Measurements from ENCODE around the gene PTGDR2. TPM values are rescaled to one million over a fixed set of nuclear protein-coding genes. Genes with fewer than 3 reads are reported as not detected.
A peak's percentile ranks its signal among the peaks of the same experiment; 100 is the strongest.

Gene PTGDR2
- total and polyA plus RNA-seq, 9 of the 15 experiments (the other 6 are each of a cell fraction or from before 2014, with no cell fraction given) = 0.51 to 2.6 (median 1.6) TPM

DNA sequence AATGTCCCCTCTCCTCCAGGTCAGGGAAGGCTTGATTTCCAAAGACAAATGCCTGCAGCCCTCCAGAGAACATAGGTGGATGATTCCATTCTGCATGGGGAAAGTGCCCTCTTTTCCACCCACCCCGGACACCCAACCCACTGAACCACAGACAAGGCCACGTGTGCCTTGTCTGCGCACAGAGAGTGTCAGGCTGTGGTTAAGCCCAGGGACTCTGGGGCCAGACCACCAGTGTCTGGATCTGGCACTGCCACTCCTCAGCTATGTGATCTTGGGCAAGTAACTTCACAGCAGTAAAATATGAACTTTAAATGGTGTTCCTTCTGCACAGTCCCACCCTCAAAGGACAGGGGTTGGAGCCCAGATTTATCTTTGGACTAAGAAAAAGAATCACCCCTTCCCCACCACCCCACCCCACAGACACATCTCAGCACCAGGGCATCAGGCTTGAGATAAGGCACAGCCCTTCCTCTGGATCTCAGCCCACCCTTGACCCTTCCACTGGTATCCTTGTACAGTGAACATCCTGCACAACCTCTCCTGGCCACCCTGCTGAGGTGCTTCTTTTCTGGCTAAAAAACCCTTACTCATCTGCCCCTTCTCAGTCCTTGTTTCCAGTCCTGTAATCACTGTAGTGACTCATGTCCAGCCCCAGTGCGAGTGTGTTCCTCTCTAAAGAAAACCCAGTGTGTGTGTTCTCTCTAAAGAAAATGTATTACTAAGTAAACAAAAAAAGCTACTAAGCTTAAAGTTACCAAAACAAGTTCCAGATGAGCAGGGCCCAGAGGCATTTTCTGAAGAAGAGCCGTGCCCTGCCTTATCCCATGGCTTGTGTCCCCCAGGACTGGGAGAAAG, 1.9 kb upstream of the PTGDR2 start (continued):
- TF ChIP-seq, protein P1, sequence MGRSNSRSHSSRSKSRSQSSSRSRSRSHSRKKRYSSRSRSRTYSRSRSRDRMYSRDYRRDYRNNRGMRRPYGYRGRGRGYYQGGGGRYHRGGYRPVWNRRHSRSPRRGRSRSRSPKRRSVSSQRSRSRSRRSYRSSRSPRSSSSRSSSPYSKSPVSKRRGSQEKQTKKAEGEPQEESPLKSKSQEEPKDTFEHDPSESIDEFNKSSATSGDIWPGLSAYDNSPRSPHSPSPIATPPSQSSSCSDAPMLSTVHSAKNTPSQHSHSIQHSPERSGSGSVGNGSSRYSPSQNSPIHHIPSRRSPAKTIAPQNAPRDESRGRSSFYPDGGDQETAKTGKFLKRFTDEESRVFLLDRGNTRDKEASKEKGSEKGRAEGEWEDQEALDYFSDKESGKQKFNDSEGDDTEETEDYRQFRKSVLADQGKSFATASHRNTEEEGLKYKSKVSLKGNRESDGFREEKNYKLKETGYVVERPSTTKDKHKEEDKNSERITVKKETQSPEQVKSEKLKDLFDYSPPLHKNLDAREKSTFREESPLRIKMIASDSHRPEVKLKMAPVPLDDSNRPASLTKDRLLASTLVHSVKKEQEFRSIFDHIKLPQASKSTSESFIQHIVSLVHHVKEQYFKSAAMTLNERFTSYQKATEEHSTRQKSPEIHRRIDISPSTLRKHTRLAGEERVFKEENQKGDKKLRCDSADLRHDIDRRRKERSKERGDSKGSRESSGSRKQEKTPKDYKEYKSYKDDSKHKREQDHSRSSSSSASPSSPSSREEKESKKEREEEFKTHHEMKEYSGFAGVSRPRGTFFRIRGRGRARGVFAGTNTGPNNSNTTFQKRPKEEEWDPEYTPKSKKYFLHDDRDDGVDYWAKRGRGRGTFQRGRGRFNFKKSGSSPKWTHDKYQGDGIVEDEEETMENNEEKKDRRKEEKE (IDR thresholded peaks at IDR 0.05; ENCODE audit: borderline replicate concordance in 1 of 2, control insufficient read depth in 1 of 2, low read depth in 2 of 2, low read length in 1 of 2) = no peak
- TF ChIP-seq, protein P2, sequence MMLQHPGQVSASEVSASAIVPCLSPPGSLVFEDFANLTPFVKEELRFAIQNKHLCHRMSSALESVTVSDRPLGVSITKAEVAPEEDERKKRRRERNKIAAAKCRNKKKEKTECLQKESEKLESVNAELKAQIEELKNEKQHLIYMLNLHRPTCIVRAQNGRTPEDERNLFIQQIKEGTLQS (IDR thresholded peaks at IDR 0.05) = peak; percentile 70
- TF ChIP-seq, protein P2 (CRISPR knock-in tag; conservative IDR thresholded peaks at IDR 0.05) = no peak
- TF ChIP-seq HDAC6 (IDR thresholded peaks at IDR 0.05; ENCODE audit: low read depth, low read length) = no peak
- peak; percentile 22; the same call in 1 of the 2 replicates for TF ChIP-seq MAFK (IDR thresholded peaks at IDR 0.05; ENCODE audit: low read length)
- peak; percentile 67; the same call in 1 of the 2 replicates for TF ChIP-seq FOSL1 (tag; conservative IDR thresholded peaks at IDR 0.05)
- TF ChIP-seq JUND (IDR thresholded peaks at IDR 0.05; ENCODE audit: borderline replicate concordance, low read depth, low read length) = peak; percentile 70; the same call in 1 of the 2 replicates
- no peak for TF ChIP-seq JUND (tag; IDR thresholded peaks at IDR 0.05; ENCODE audit: borderline replicate concordance, low read depth, low read length)
- 0 out of 4 replicates have a peak, but pooled peaks of 1 of the 2 experiments have one; percentile 23 for TF ChIP-seq HDAC1 (IDR thresholded peaks at IDR 0.05)
- 0 out of 2 replicates have a peak, but pooled peaks have one; percentile 9 for TF ChIP-seq PHF21A (IDR thresholded peaks at IDR 0.05; ENCODE audit: borderline replicate concordance, low read depth)
- no peak for TF ChIP-seq ZNF445 (CRISPR knock-in tag; IDR thresholded peaks at IDR 0.05; ENCODE audit: low read depth)
- TF ChIP-seq NFE2 (IDR thresholded peaks at IDR 0.05; ENCODE audit: low read depth) = peak; percentile 71
- TF ChIP-seq MAFG (tag; conservative IDR thresholded peaks at IDR 0.05) = peak; percentile 38
- peak; percentile 75 for TF ChIP-seq ZNF316 (IDR thresholded peaks at IDR 0.05)
- TF ChIP-seq C11orf30 (IDR thresholded peaks at IDR 0.05; ENCODE audit: low read depth) = peak; percentile 82
- no peak for TF ChIP-seq U2AF1 (optimal IDR thresholded peaks at IDR 0.05; ENCODE audit: low read depth, low read length)

Data from K562 (cell line).